HEK293 (cell line): ENCODE data around the gene ZC3H15.

ENCODE experiments used
- CTCF ChIA-PET: fragments of 350-600 bp; formaldehyde crosslinking; extraction: SDS; loops from one replicate; lab custom pipeline; 2021; ENCODE audit warnings: antibody characterized with exemption; lab: Yijun Ruan, JAX
- POLR2A ChIA-PET: fragments of 300-600 bp; formaldehyde crosslinking; extraction: SDS; loops from one replicate; lab custom pipeline; 2020; ENCODE audit warnings: antibody characterized with exemption, inconsistent platforms; lab: Yijun Ruan, JAX
- H3K27ac ChIP-seq: fragments of 200-500 bp; sonication (Bioruptor generic); 2 replicates; pipeline ENCODE4 v1.5.1; 2014; ENCODE audit warnings: low read depth, low read length, control low read depth, inconsistent platforms; ENCODE audit errors: extremely low read depth
- H3K36me3 ChIP-seq, 2 experiments: fragments of 200-500 bp in 1 of 2; sonication (Bioruptor generic) in 1 of 2; 1 replicate in 1 of 2; 2 replicates in 1 of 2; pipeline ENCODE4 v1.5.1; 2014 to 2017; ENCODE audit warnings: inconsistent platforms in 2 of 2, low read length in 2 of 2; ENCODE audit not compliant: control insufficient read depth in 2 of 2, insufficient read depth in 1 of 2
- H3K4me1 ChIP-seq: fragments of 200-500 bp; sonication (Bioruptor generic); 2 replicates; pipeline ENCODE4 v1.5.1; 2014; ENCODE audit warnings: mild to moderate bottlenecking, low read length, inconsistent platforms; ENCODE audit not compliant: control insufficient read depth, insufficient read depth
- H3K4me3 ChIP-seq: 2 replicates; pipeline ENCODE4 v1.5.1; 2011; ENCODE audit warnings: low read depth, mild to moderate bottlenecking, control low read depth, low read length, moderate library complexity
- H3K9me3 ChIP-seq: fragments of 200-500 bp; sonication (Bioruptor generic); 2 replicates; pipeline ENCODE4 v1.5.1; 2014; ENCODE audit warnings: low read depth, low read length, inconsistent platforms; ENCODE audit not compliant: control insufficient read depth, insufficient read depth
- BCL11A ChIP-seq: fragments of 450-650 bp; formaldehyde crosslinking; IDR thresholded peaks from 2 replicates; pipeline ENCODE4 v1.5.1; 2016; ENCODE audit warnings: low read depth, missing biosample characterization, missing genetic modification characterization
- GLI4 ChIP-seq: fragments of 450-650 bp; formaldehyde crosslinking; IDR thresholded peaks from 2 replicates; pipeline ENCODE4 v1.5.1; 2016; ENCODE audit warnings: missing biosample characterization, missing genetic modification characterization
- PRDM4 ChIP-seq: fragments of 450-650 bp; formaldehyde crosslinking; IDR thresholded peaks from 2 replicates; pipeline ENCODE4 v1.5.1; 2017; ENCODE audit warnings: missing biosample characterization, missing genetic modification characterization
- REPIN1 ChIP-seq: fragments of 450-650 bp; formaldehyde crosslinking; IDR thresholded peaks from 2 replicates; pipeline ENCODE4 v1.5.1; 2017; ENCODE audit warnings: missing biosample characterization, missing genetic modification characterization, low read depth
- ZNF114 ChIP-seq: fragments of 450-650 bp; formaldehyde crosslinking; IDR thresholded peaks from 2 replicates; pipeline ENCODE4 v1.5.0; 2017; ENCODE audit warnings: missing biosample characterization, missing genetic modification characterization
- ZNF223 ChIP-seq: fragments of 450-650 bp; formaldehyde crosslinking; IDR thresholded peaks from 2 replicates; pipeline ENCODE4 v1.5.1; 2016; ENCODE audit warnings: missing biosample characterization, missing genetic modification characterization
- ZNF26 ChIP-seq: fragments of 450-650 bp; formaldehyde crosslinking; IDR thresholded peaks from 2 replicates; pipeline ENCODE4 v1.5.1; 2016; ENCODE audit warnings: missing biosample characterization, missing genetic modification characterization
- ZNF514 ChIP-seq: fragments of 450-650 bp; formaldehyde crosslinking; IDR thresholded peaks from 2 replicates; pipeline ENCODE4 v1.5.1; 2016; ENCODE audit warnings: missing biosample characterization, missing genetic modification characterization
- ZNF544 ChIP-seq: fragments of 450-650 bp; formaldehyde crosslinking; IDR thresholded peaks from 2 replicates; pipeline ENCODE4 v1.5.0; 2017; ENCODE audit warnings: missing biosample characterization, missing genetic modification characterization
- ZNF548 ChIP-seq: fragments of 450-650 bp; formaldehyde crosslinking; IDR thresholded peaks from 2 replicates; pipeline ENCODE4 v1.5.1; 2016; ENCODE audit warnings: missing biosample characterization, missing genetic modification characterization
- ZNF585B ChIP-seq: fragments of 450-650 bp; formaldehyde crosslinking; IDR thresholded peaks from 2 replicates; pipeline ENCODE4 v1.5.1; 2016; ENCODE audit warnings: missing biosample characterization, missing genetic modification characterization
- ZNF623 ChIP-seq: fragments of 450-650 bp; formaldehyde crosslinking; IDR thresholded peaks from 2 replicates; pipeline ENCODE4 v1.5.1; 2016; ENCODE audit warnings: missing biosample characterization, missing genetic modification characterization
- ZNF707 ChIP-seq: fragments of 450-650 bp; formaldehyde crosslinking; IDR thresholded peaks from 2 replicates; pipeline ENCODE4 v1.5.1; 2016; ENCODE audit warnings: missing biosample characterization, missing genetic modification characterization
- ZNF768 ChIP-seq: fragments of 450-650 bp; formaldehyde crosslinking; IDR thresholded peaks from 2 replicates; pipeline ENCODE4 v1.5.1; 2018; ENCODE audit warnings: missing biosample characterization, mild to moderate bottlenecking, missing genetic modification characterization
- ZNF837 ChIP-seq: fragments of 450-650 bp; formaldehyde crosslinking; IDR thresholded peaks from 2 replicates; pipeline ENCODE4 v1.5.1; 2016; ENCODE audit warnings: missing biosample characterization, missing genetic modification characterization
- TF ChIP-seq, protein P1 (sequence below): fragments of 450-650 bp; formaldehyde crosslinking; IDR thresholded peaks from 2 replicates; pipeline ENCODE4 v1.5.1; 2016; ENCODE audit warnings: missing biosample characterization, missing genetic modification characterization, borderline replicate concordance
- TF ChIP-seq, protein P2 (sequence below): fragments of 450-650 bp; formaldehyde crosslinking; IDR thresholded peaks from 2 replicates; pipeline ENCODE4 v1.5.1; 2016; ENCODE audit warnings: missing biosample characterization, missing genetic modification characterization, borderline replicate concordance
- TF ChIP-seq, protein P3 (sequence below): fragments of 450-650 bp; formaldehyde crosslinking; IDR thresholded peaks from 2 replicates; pipeline ENCODE4 v1.5.1; 2016; ENCODE audit warnings: missing biosample characterization, missing genetic modification characterization
- TF ChIP-seq, protein P4 (sequence below): fragments of 450-650 bp; formaldehyde crosslinking; IDR thresholded peaks from 2 replicates; pipeline ENCODE4 v1.5.1; 2016; ENCODE audit warnings: missing biosample characterization, missing genetic modification characterization

ZC3H15 gene

DNA sequence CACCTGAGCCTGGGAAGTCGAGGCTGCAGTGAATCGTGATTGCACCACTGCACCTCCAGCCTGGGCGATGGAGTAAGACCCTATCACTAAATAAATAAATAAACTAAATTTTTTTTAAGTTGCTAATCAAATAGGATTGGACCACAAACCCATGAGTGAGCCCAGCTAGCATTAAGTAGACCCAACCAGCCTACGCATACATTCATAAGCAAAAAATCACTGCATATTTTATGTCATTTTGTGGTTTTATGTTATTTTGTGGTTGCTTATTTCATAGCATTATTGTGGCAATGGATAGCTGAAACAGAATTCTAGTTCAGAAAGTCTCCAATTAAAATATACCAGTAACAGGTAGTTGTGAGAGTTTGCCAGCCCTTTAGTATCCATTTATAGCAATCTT, 29.1 kb upstream of the ZC3H15 start:
- CTCF ChIA-PET: interaction anchor here (0.6 kb wide), 1 partner anchor 25 kb away, joined by 3 read pairs; no protein-coding TSS in a partner anchor
- POLR2A ChIA-PET: no interaction called here
- no peaks in the 10 kb centered on the region for H3K4me1 ChIP-seq
- H3K36me3 ChIP-seq: no peaks in the 10 kb centered on the region; a peak in 1 of 3 replicates
- no peak overlapping the region for H3K27ac ChIP-seq
- no peaks in the 10 kb centered on the region for H3K9me3 ChIP-seq
- H3K4me3 ChIP-seq: no peak overlapping the region
- TF ChIP-seq ZNF223 (tag by site-specific recombination) (no peak), ZNF707 (tag by site-specific recombination) (no peak), ZNF26 (tag by site-specific recombination) (no peak), ZNF585B (tag by site-specific recombination) (no peak), PRDM4 (no peak), BCL11A (tag by site-specific recombination) (no peak), GLI4 (tag by site-specific recombination) (no peak), ZNF768 (no peak), ZNF837 (no peak), ZNF544 (tag by site-specific recombination) (no peak), ZNF548 (no peak), REPIN1 (tag by site-specific recombination) (no peak), ZNF623 (tag by site-specific recombination) (no peak), ZNF114 (tag by site-specific recombination) (no peak), ZNF514 (tag by site-specific recombination) (no peak)
- TF ChIP-seq, protein P1, sequence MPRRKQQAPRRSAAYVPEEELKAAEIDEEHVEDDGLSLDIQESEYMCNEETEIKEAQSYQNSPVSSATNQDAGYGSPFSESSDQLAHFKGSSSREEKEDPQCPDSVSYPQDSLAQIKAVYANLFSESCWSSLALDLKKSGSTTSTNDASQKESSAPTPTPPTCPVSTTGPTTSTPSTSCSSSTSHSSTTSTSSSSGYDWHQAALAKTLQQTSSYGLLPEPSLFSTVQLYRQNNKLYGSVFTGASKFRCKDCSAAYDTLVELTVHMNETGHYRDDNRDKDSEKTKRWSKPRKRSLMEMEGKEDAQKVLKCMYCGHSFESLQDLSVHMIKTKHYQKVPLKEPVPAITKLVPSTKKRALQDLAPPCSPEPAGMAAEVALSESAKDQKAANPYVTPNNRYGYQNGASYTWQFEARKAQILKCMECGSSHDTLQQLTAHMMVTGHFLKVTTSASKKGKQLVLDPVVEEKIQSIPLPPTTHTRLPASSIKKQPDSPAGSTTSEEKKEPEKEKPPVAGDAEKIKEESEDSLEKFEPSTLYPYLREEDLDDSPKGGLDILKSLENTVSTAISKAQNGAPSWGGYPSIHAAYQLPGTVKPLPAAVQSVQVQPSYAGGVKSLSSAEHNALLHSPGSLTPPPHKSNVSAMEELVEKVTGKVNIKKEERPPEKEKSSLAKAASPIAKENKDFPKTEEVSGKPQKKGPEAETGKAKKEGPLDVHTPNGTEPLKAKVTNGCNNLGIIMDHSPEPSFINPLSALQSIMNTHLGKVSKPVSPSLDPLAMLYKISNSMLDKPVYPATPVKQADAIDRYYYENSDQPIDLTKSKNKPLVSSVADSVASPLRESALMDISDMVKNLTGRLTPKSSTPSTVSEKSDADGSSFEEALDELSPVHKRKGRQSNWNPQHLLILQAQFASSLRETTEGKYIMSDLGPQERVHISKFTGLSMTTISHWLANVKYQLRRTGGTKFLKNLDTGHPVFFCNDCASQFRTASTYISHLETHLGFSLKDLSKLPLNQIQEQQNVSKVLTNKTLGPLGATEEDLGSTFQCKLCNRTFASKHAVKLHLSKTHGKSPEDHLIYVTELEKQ (tag by site-specific recombination): no peak
- TF ChIP-seq, protein P2, sequence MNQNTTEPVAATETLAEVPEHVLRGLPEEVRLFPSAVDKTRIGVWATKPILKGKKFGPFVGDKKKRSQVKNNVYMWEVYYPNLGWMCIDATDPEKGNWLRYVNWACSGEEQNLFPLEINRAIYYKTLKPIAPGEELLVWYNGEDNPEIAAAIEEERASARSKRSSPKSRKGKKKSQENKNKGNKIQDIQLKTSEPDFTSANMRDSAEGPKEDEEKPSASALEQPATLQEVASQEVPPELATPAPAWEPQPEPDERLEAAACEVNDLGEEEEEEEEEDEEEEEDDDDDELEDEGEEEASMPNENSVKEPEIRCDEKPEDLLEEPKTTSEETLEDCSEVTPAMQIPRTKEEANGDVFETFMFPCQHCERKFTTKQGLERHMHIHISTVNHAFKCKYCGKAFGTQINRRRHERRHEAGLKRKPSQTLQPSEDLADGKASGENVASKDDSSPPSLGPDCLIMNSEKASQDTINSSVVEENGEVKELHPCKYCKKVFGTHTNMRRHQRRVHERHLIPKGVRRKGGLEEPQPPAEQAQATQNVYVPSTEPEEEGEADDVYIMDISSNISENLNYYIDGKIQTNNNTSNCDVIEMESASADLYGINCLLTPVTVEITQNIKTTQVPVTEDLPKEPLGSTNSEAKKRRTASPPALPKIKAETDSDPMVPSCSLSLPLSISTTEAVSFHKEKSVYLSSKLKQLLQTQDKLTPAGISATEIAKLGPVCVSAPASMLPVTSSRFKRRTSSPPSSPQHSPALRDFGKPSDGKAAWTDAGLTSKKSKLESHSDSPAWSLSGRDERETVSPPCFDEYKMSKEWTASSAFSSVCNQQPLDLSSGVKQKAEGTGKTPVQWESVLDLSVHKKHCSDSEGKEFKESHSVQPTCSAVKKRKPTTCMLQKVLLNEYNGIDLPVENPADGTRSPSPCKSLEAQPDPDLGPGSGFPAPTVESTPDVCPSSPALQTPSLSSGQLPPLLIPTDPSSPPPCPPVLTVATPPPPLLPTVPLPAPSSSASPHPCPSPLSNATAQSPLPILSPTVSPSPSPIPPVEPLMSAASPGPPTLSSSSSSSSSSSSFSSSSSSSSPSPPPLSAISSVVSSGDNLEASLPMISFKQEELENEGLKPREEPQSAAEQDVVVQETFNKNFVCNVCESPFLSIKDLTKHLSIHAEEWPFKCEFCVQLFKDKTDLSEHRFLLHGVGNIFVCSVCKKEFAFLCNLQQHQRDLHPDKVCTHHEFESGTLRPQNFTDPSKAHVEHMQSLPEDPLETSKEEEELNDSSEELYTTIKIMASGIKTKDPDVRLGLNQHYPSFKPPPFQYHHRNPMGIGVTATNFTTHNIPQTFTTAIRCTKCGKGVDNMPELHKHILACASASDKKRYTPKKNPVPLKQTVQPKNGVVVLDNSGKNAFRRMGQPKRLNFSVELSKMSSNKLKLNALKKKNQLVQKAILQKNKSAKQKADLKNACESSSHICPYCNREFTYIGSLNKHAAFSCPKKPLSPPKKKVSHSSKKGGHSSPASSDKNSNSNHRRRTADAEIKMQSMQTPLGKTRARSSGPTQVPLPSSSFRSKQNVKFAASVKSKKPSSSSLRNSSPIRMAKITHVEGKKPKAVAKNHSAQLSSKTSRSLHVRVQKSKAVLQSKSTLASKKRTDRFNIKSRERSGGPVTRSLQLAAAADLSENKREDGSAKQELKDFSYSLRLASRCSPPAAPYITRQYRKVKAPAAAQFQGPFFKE (tag by site-specific recombination): no peak
- TF ChIP-seq, protein P3, sequence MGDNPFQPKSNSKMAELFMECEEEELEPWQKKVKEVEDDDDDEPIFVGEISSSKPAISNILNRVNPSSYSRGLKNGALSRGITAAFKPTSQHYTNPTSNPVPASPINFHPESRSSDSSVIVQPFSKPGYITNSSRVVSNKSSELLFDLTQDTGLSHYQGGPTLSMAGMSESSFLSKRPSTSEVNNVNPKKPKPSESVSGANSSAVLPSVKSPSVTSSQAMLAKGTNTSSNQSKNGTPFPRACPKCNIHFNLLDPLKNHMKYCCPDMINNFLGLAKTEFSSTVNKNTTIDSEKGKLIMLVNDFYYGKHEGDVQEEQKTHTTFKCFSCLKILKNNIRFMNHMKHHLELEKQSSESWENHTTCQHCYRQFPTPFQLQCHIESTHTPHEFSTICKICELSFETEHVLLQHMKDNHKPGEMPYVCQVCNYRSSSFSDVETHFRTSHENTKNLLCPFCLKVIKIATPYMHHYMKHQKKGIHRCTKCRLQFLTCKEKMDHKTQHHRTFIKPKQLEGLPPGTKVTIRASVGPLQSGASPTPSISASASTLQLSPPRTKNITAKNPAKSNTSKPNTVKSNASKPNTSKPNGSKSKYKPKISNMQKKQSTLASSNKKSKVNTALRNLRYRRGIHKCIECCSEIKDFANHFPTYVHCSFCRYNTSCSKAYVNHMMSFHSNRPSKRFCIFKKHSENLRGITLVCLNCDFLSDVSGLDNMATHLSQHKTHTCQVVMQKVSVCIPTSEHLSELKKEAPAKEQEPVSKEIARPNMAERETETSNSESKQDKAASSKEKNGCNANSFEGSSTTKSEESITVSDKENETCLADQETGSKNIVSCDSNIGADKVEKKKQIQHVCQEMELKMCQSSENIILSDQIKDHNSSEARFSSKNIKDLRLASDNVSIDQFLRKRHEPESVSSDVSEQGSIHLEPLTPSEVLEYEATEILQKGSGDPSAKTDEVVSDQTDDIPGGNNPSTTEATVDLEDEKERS (tag by site-specific recombination): no peak
- TF ChIP-seq, protein P4, sequence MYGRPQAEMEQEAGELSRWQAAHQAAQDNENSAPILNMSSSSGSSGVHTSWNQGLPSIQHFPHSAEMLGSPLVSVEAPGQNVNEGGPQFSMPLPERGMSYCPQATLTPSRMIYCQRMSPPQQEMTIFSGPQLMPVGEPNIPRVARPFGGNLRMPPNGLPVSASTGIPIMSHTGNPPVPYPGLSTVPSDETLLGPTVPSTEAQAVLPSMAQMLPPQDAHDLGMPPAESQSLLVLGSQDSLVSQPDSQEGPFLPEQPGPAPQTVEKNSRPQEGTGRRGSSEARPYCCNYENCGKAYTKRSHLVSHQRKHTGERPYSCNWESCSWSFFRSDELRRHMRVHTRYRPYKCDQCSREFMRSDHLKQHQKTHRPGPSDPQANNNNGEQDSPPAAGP (tag by site-specific recombination): no peak
